Mesenchymal stem cell (in vitro differentiated cells and primary cell): ENCODE measurements around the gene TSPAN32.

ENCODE experiments used
- DNase-seq: peaks from one replicate; pipeline ENCODE4 v3.0.0-alpha.2; 2013
- H2AFZ ChIP-seq: one replicate; pipeline ENCODE4 v1.6.1; 2013; ENCODE audit warnings: low read depth, mild to moderate bottlenecking, control low read depth, inconsistent platforms, low read length, moderate library complexity
- H2AK5ac ChIP-seq: 2 replicates; pipeline ENCODE4 v1.6.1; 2013; ENCODE audit warnings: low read length, moderate library complexity, mild to moderate bottlenecking, inconsistent platforms; ENCODE audit not compliant: severe bottlenecking
- H2BK120ac ChIP-seq: one replicate; pipeline ENCODE4 v1.6.1; 2013; ENCODE audit warnings: low read depth, mild to moderate bottlenecking, inconsistent platforms, low read length, moderate library complexity
- H2BK12ac ChIP-seq, 2 experiments: one replicate each; pipeline ENCODE4 v1.6.1; 2013; ENCODE audit warnings: inconsistent platforms in 2 of 2, low read length in 2 of 2, mild to moderate bottlenecking in 2 of 2, moderate library complexity in 2 of 2, control low read depth in 1 of 2
- H2BK15ac ChIP-seq: one replicate; pipeline ENCODE4 v1.6.1; 2013; ENCODE audit warnings: mild to moderate bottlenecking, low read depth, inconsistent platforms; ENCODE audit not compliant: poor library complexity, severe bottlenecking
- H2BK5ac ChIP-seq: 2 replicates; pipeline ENCODE4 v1.6.1; 2013; ENCODE audit warnings: low read depth, mild to moderate bottlenecking, low read length, control low read depth, inconsistent platforms; ENCODE audit not compliant: poor library complexity, severe bottlenecking
- H3K14ac ChIP-seq, 2 experiments: one replicate each; pipeline ENCODE4 v1.6.1; 2013; ENCODE audit warnings: inconsistent platforms in 2 of 2, low read length in 2 of 2, control low read depth in 1 of 2, mild to moderate bottlenecking in 1 of 2, moderate library complexity in 1 of 2
- H3K18ac ChIP-seq, 2 experiments: one replicate each; pipeline ENCODE4 v1.6.1; 2013; ENCODE audit warnings: inconsistent platforms in 2 of 2, low read length in 2 of 2, control low read depth in 1 of 2, low read depth in 1 of 2, mild to moderate bottlenecking in 1 of 2
- H3K23ac ChIP-seq, 2 experiments: one replicate each; pipeline ENCODE4 v1.6.1; 2013; ENCODE audit warnings: inconsistent platforms in 2 of 2, low read length in 2 of 2, mild to moderate bottlenecking in 2 of 2, moderate library complexity in 2 of 2, control low read depth in 1 of 2
- H3K27ac ChIP-seq: 2 replicates; pipeline ENCODE4 v1.5.1; 2013; ENCODE audit warnings: mild to moderate bottlenecking, moderate library complexity, low read length, control low read depth, inconsistent platforms; ENCODE audit not compliant: poor library complexity, severe bottlenecking
- H3K27me3 ChIP-seq, 2 experiments: 2 replicates each; pipeline versions ENCODE4 v1.6.1 to v1.7.0; 2013; ENCODE audit warnings: low read length in 2 of 2, mild to moderate bottlenecking in 2 of 2, moderate library complexity in 2 of 2, control low read depth in 1 of 2, inconsistent platforms in 1 of 2; ENCODE audit not compliant: control insufficient read depth in 1 of 2, insufficient read depth in 1 of 2
- H3K36me3 ChIP-seq, 2 experiments: 2 replicates each; pipeline versions ENCODE4 v1.6.1 to v1.7.0; 2013; ENCODE audit warnings: low read length in 2 of 2, control low read depth in 1 of 2, inconsistent platforms in 1 of 2, low read depth in 1 of 2, mild to moderate bottlenecking in 1 of 2; ENCODE audit not compliant: insufficient read depth in 2 of 2, control insufficient read depth in 1 of 2
- H3K4ac ChIP-seq, 2 experiments: one replicate each; pipeline ENCODE4 v1.6.1; 2013; ENCODE audit warnings: inconsistent platforms in 2 of 2, low read length in 2 of 2, mild to moderate bottlenecking in 2 of 2, moderate library complexity in 2 of 2, control low read depth in 1 of 2, low read depth in 1 of 2
- H3K4me1 ChIP-seq: 2 replicates; pipeline ENCODE4 v1.6.1; 2013; ENCODE audit warnings: low read depth, low read length, control low read depth; ENCODE audit not compliant: control insufficient read depth, insufficient read depth
- H3K4me2 ChIP-seq: 2 replicates; pipeline ENCODE4 v1.6.1; 2013; ENCODE audit warnings: low read length, mild to moderate bottlenecking, inconsistent platforms; ENCODE audit not compliant: poor library complexity, severe bottlenecking
- H3K4me3 ChIP-seq, 2 experiments: 2 replicates each; pipeline versions ENCODE4 v1.5.1 to v1.7.0; 2013; ENCODE audit warnings: low read length in 2 of 2, mild to moderate bottlenecking in 2 of 2, control low read depth in 1 of 2, low read depth in 1 of 2; ENCODE audit not compliant: insufficient read depth in 1 of 2
- H3K79me1 ChIP-seq: replicated peaks from 2 replicates; pipeline ENCODE4 v1.6.1; 2013; ENCODE audit warnings: mild to moderate bottlenecking, control low read depth, low read length, inconsistent platforms; ENCODE audit not compliant: poor library complexity, severe bottlenecking
- H3K9ac ChIP-seq: 2 replicates; pipeline ENCODE4 v1.7.0; 2013; ENCODE audit warnings: mild to moderate bottlenecking, low read length, moderate library complexity
- H3K9me3 ChIP-seq: 2 replicates; pipeline ENCODE4 v1.7.0; 2013; ENCODE audit warnings: mild to moderate bottlenecking, low read length; ENCODE audit not compliant: control insufficient read depth
- H4K8ac ChIP-seq: one replicate; pipeline ENCODE4 v1.6.1; 2013; ENCODE audit warnings: inconsistent platforms, mild to moderate bottlenecking, low read length, moderate library complexity
- H4K91ac ChIP-seq: one replicate; pipeline ENCODE4 v1.6.1; 2013; ENCODE audit warnings: mild to moderate bottlenecking, low read length, inconsistent platforms
- WGBS: methylation state at CpG from one replicate; pipeline ENCODE4 v1.1.7; 2013; ENCODE audit warnings: mixed read lengths; 5-methylcytosine and 5-hydroxymethylcytosine counted together

The TSPAN32 gene

GRCh38 chr11:2272946-2273280 is 28.9 kb upstream of the TSPAN32 start:
- Histone ChIP-seq H3K36me3 (peaks cover 0 to 7% of the 10 kb centered on the region in 2 experiments), H3K23ac (no peak overlapping the region), H2AK5ac (no peak overlapping the region), H4K91ac (no peak overlapping the region), H3K9ac (no peak overlapping the region), H3K4ac (no peak overlapping the region), H3K27ac (no peak overlapping the region), H2BK5ac (no peak overlapping the region), H2BK120ac (no peak overlapping the region), H2BK15ac (no peak overlapping the region), H3K4me2 (no peak overlapping the region), H4K8ac (no peak overlapping the region), H3K4me1 (peaks cover 11% of the 10 kb centered on the region), H3K79me1 (no peaks in the 10 kb centered on the region), H3K14ac (no peak overlapping the region), H2AFZ (no peak overlapping the region), H3K18ac (no peak overlapping the region), H3K9me3 (no peaks in the 10 kb centered on the region), H3K27me3 (peaks cover 76 to 83% of the 10 kb centered on the region in 2 experiments), H3K4me3 (no peak overlapping the region), H2BK12ac (no peak overlapping the region)
- 82% methylated on average over 7 of the region's 7 CpGs for WGBS
- no peak for DNase-seq

- H3K79me1 ChIP-seq: no peaks in the 10 kb centered on the region
- peaks cover 0 to 7% of the 10 kb centered on the region in 2 experiments for H3K36me3 ChIP-seq
- no peak overlapping the region for H2BK120ac ChIP-seq
- H3K27me3 ChIP-seq: peaks cover 76 to 82% of the 10 kb centered on the region in 2 experiments
- H3K9me3 ChIP-seq: no peaks in the 10 kb centered on the region
- H3K27ac ChIP-seq: no peak overlapping the region
- H2AFZ ChIP-seq: no peak overlapping the region
- no peak overlapping the region for H3K4ac ChIP-seq
- no peak overlapping the region for H2BK12ac ChIP-seq
- no peak overlapping the region for H3K9ac ChIP-seq
- no peak overlapping the region for H4K91ac ChIP-seq
- no peak overlapping the region for H4K8ac ChIP-seq
- no peak overlapping the region for H3K4me3 ChIP-seq
- no peak overlapping the region for H2BK5ac ChIP-seq
- no peak overlapping the region for H2AK5ac ChIP-seq
- WGBS: 94% methylated on average over 13 of the region's 15 CpGs
- peaks cover 11% of the 10 kb centered on the region for H3K4me1 ChIP-seq
- H3K4me2 ChIP-seq: no peak overlapping the region
- no peak overlapping the region for H3K18ac ChIP-seq
- no peak overlapping the region for H3K14ac ChIP-seq
- no peak for DNase-seq
- no peak overlapping the region for H2BK15ac ChIP-seq
- no peak overlapping the region for H3K23ac ChIP-seq
Observed at GRCh38 chr11:2273311-2273710, 28.5 kb upstream of the TSPAN32 start.

DNA sequence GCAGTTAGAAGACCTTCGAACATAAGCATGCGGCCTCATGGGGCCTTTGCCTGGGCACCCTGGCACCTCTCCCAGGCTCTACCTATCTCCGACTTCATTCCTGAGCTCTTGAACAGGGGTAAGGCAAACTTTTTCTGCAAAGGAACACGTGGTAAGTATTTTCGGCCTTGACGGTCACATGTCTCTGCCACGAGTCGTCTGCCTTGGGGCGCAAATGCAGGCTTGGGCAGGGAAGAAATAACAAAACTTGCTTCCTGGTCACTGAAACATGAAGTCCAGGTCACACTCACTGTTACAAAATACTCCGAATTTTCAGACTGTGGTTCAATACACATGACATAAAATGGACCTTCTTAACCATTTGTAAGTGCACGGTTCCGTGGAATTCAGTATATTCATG is 28.0 kb upstream of the TSPAN32 start:
- no peak overlapping the region for H3K23ac ChIP-seq
- DNase-seq: no peak
- no peak overlapping the region for H3K27ac ChIP-seq
- WGBS: 87% methylated on average over 12 of the region's 12 CpGs
- no peak overlapping the region for H3K4me3 ChIP-seq
- H2AK5ac ChIP-seq: no peak overlapping the region
- H3K9ac ChIP-seq: no peak overlapping the region
- H2BK12ac ChIP-seq: no peak overlapping the region
- H3K79me1 ChIP-seq: no peaks in the 10 kb centered on the region
- H3K27me3 ChIP-seq: peaks cover 75 to 82% of the 10 kb centered on the region in 2 experiments
- H3K4me2 ChIP-seq: no peak overlapping the region
- no peak overlapping the region for H2BK5ac ChIP-seq
- no peak overlapping the region for H4K91ac ChIP-seq
- H2AFZ ChIP-seq: no peak overlapping the region
- no peak overlapping the region for H4K8ac ChIP-seq
- H2BK15ac ChIP-seq: no peak overlapping the region
- no peak overlapping the region for H3K14ac ChIP-seq
- peaks cover 1% of the 10 kb centered on the region for H3K9me3 ChIP-seq
- H3K4ac ChIP-seq: no peak overlapping the region
- H2BK120ac ChIP-seq: no peak overlapping the region
- no peak overlapping the region for H3K18ac ChIP-seq
- H3K36me3 ChIP-seq: peaks cover 0 to 7% of the 10 kb centered on the region in 2 experiments
- H3K4me1 ChIP-seq: peaks cover 10% of the 10 kb centered on the region

- Histone ChIP-seq H3K23ac (no peak overlapping the region), H2AFZ (no peak overlapping the region), H3K18ac (no peak overlapping the region), H2BK12ac (no peak overlapping the region), H3K4me3 (no peak overlapping the region), H3K36me3 (no peaks in the 10 kb centered on the region), H3K4ac (no peak overlapping the region), H3K9me3 (peaks cover 18% of the 10 kb centered on the region), H4K8ac (no peak overlapping the region), H3K9ac (no peak overlapping the region), H3K27me3 (peaks cover 64 to 78% of the 10 kb centered on the region in 2 experiments), H4K91ac (no peak overlapping the region), H3K27ac (no peak overlapping the region), H3K4me1 (no peaks in the 10 kb centered on the region), H2BK120ac (no peak overlapping the region), H2AK5ac (no peak overlapping the region), H2BK15ac (no peak overlapping the region), H3K79me1 (no peaks in the 10 kb centered on the region), H3K14ac (no peak overlapping the region), H3K4me2 (no peak overlapping the region), H2BK5ac (no peak overlapping the region)
- 85% methylated on average over 25 of the region's 30 CpGs for WGBS
- no peak for DNase-seq
Observed at GRCh38 chr11:2275334-2276279, 26.2 kb upstream of the TSPAN32 start.
